Endothelial cell of hepatic sinusoid (primary cell): Measurements from ENCODE around the gene ATXN3.

Experiments
- in situ Hi-C: cut with HindIII; loops from 2 replicates; pipeline ENCODE4 v1.10.0; 2017; ENCODE audit warnings: low sequenced_read_pairs

ATXN3 gene

DNA sequence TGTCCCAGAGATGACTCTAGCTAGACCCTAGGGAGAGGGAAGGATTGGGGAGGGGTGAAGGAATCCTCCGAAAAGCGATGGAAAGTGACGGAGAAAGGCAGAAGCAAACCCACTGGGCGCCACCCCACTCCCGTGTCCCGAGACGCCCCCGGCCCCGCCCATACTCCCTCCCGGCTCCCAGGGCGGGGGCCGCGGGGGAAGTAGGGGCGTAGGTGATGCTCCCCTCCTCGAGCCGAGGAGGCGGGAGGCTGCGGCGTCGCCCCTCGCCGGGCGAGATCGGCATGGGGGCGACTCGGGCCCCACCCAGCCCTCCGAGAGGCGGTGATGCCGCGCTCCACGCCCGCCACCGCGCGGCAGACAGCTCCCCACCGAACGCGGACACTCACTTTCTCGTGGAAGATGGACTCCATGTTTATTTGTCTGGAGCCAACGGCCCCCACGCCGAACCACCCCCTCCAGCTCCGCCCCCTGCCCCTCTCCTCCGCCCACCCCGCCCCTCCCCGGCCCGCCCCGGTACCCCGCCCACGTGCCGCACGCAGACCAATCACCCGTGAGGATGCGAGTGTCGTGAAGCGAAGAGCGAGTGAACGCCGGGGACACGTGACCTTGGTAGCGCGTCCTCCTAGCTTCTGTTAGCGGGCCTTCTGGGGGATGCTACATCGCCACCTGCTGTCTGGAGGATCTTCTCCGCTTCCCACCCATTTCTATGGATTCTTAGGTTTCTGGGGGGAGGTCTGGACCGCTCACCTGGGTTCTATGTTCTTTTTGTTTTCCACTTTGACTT, at the start of gene ATXN3:
Gene ATXN3 (minus strand): TSS at position 440 of the 784 bp plus-strand sequence. CDS start 30 bp downstream, at position 410.
- in situ Hi-C loops: no loop called here

DNA sequence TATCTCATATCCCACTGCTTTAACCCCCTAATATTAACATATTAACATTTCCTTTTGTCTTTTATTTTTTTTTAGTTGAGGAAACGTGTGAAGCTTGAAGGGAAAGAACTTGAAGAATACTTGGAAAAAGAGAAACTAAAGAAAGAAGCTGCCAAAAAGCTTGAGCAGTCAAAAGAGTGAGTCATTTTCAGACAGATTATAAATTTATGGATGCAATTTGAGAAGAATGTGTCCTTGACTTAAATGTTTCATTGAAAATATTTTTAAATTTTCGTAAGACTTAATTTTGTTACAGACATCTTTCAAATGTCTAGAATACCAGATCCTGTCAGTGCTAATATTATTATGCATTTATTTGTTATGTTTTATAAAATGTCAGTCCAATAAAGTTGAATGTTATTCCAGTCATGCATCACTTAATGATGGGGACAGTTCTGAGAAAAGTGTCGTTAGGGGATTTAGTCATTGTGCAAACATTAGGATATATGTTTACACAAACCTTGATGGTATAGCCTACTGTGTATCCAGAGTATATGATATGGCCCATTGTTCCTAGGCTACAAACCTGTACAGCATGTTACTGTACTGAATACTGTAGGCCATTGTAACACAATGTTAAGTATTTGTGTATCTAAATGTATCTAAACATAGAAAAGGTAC, 48.0 kb upstream of the ATXN3 start:
- in situ Hi-C loops: no loop called here

GRCh38 chr14:92153581-92153980, 47.2 kb upstream of the ATXN3 start:
- in situ Hi-C loops: no loop called here

DNA sequence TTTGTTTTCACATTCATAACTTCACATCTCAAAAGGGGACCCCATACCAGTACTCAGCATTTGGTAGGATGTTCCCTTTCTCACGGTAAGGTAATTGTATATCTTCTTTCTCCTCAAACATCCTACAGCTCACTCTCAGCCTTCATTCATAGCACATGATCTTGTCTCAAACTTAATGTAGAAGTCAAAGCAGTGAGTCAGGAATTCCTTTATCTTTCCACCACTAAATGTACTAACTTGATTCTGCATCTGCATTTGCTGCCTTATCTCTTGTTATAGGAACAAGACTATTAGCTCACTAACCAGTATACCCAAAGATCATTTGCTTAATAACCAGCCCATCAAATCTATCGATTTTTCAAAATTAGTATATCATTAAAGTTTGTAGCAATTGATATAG, 38.3 kb upstream of the ATXN3 start:
- in situ Hi-C loops: no loop called here

GRCh38 chr14:92143962-92144361, 37.6 kb upstream of the ATXN3 start:
- in situ Hi-C loops: no loop called here

GRCh38 chr14:92143309-92143708, 36.9 kb upstream of the ATXN3 start:
- in situ Hi-C loops: no loop called here

- in situ Hi-C loops: no loop called here
Observed at GRCh38 chr14:92135269-92135668, 28.9 kb upstream of the ATXN3 start.

GRCh38 chr14:92134456-92134855, 28.1 kb upstream of the ATXN3 start:
- in situ Hi-C loops: no loop called here

DNA sequence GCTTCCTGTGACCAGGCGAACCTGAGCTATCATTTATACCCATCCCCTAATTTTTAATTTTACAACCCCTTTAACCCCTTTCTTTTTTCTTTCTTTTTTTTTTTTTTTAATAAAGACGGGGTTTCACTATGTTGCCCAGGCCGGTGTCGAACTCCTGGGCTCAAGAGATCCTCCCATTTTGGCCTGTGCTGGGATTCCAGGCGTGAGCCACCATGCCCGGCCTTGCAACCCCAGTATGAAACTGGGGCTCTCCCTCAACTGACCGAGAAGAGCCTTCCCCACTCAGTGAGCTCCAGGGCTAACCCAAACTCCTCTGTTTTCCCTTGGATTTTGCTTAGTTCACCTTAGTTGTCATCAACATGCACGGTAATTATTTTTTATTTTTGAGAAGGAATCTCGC, 16.4 kb upstream of the ATXN3 start:
- in situ Hi-C loops: no loop called here

DNA sequence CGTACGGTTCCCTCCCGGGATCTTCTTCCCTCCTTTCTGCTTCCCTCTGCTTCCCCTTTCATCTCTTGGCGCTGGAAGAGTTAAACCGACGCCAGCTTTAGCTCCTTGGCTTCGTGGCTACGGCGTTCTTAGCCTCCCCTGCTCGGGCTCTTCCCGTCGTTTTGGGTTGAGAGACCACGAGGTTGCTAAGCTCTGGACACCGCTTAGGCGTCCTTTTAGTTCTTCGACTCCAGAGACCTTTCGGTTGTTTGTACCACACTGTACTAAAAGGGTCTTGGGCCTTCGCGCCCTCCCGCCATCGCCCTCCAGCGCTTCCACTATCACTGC, 15.9 kb upstream of the ATXN3 start:
- in situ Hi-C loops: no loop called here

DNA sequence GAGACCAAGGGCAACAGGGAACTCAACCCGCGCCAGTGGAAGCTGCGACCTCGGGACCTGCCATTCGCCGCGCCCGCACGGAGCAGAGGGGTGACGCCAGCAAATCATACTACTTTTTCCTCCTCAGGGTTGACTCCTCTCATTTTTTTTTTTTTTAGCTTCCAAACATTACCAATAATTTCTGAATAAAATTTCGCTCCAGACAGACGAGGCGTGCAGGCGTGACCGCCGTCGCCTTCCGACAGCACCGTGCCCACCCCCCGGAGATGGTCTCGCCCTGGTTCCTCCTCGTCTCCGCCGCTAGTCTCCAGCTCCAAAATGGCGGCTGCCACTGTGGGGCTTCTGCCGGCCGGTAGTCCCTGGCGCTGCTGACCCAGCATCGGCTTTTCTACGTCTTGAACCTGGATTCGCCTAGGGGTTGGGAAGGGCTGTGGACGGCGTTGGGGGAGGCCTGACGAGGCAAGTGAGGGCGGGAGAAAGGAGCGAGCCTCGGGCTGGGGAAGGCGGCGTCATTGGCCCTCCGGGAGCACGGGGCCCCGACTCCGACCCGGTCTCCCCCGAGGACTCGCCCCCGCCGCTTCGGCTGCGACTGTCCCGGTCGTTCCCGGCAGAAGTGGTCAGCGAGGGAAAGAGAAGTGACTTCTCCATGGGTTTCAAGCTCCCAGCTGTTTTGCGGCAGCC, 15.4 kb upstream of the ATXN3 start, which contains the start of the genes CPSF2 and NDUFB1:
Gene CPSF2 (plus strand): TSS at position 300 of the 681 bp plus-strand sequence. CDS start 9,016 bp downstream, outside the sequence.
Gene NDUFB1 (minus strand): TSS at position 37 of the 681 bp plus-strand sequence. CDS start 4,069 bp downstream, outside the sequence.
- in situ Hi-C loops: no loop called here

GRCh38 chr14:92121207-92121669, 14.9 kb upstream of the ATXN3 start:
- in situ Hi-C loops: no loop called here

- in situ Hi-C loops: no loop called here
Observed at GRCh38 chr14:92109490-92109889, 3.1 kb upstream of the ATXN3 start.

DNA sequence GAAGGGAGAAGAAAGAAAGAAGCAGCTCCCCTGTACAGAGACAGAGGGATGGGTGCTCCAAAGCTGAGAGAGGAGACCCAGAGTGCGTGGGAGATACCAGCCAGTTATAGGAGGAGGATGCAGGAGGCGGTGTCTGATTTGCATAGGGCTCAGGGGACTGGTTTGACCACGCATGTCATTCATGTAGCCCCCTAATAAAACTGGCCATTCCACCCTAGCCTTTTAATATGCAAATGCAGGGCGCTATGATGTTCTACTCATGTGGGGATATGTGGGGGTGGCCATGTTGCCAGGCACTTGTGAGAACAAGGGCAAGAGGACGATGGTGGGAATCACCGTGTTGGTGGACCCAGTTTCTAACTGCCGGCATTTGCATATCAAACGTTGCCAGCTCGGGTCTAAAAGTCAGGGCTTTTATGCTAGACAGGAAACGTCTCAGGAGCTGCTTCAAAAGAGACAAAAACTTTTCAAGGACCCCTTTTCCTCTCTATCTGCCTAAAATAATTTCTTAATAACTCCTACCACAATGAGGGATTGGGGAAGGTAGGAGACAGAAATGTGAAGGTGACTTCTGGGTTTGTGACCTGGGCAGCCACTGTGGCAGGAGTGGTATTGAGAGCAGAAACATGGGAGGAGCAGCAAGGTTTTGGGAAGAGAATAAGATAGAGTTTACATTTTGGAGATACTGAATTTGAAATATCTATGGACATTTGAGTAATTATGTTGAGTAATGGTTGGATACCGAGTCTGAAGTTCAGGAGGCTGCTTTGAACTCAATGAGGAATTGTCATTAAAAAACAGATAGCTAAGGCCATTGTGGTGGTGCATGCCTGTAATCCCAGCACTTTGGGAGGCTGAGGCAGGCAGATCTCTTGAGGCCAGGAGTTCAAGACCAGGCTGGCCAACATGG, 2.2 kb upstream of the ATXN3 start:
- in situ Hi-C loops: no loop called here

DNA sequence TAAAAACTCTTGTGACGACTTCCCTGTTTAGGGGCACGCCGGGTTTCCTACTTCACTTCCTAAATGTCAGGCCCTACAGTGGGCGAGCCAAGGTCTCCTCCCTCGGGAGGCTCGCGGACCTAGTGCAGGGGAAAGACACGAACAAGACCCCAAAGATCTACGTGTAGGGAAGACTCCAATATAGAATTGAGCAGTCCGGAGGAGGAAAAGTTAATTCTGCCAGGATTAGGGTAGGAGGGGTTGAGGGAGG, 564 bp downstream of the ATXN3 start:
- in situ Hi-C loops: no loop called here

DNA sequence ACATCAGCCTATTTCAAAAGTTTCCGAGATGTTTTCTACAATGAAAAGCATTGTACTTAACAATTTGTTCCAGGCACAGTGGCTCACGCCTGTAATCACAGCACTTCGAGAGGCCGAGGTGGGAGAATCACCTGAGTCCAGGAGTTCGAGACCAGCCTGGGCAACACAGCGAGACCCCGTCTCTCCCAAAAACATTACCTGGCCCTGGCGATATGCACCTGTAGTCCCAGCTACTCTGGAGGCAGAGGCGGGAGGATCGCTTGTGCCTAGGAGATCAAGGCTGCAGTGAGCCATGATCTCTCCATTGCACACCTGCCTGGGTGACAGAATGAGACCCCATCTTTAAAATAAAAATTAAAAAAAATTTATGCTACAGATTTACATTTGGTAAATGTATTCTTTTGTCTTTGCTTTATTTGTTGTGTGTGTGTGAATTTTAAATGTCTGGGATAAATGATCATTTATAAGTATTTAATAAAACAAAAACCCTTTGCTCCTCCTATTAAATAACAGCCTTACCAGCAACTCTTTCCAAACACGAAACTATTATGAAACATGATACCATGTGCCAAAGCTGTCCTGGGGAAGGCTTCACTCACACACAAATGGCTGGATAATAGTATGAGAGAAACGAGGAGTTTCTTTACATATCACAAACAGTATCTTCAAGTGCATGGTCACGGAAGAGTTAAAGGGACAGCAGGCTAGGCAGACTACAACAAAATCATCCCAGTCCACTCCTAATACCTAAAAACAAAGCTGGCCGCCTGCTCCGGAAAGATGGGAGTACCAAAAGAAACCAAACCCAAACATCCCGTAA, 1.1 kb downstream of the ATXN3 start:
- in situ Hi-C loops: no loop called here

DNA sequence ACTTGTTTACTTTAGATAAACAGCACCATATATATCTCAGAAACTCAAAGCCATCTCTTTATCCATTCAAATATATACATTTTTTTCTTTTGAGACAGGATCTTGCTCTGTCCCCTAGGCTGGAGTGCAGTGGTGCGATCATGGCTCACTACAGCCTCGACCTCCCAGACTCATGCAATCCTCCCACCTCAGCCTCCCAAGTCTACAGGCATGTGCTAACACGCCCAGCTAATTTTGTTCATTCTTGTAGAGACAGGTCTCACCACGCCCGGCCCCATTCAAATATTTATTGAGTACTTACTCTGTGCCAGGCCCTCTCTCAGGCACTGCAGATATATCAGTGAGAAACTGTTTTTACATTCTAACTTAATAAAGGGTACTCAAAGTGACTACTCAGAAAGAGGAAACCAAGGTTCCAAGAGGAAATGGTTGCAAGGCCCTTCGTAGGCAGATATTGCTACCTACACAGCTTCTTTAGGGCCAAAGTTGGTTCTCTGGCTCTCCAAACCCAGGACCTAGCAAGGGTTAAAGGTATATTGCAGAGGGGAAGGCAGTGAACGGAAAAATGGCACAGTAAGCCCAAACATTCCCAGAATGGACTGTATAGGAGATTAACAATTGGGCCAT, 2.9 kb downstream of the ATXN3 start:
- in situ Hi-C loops: no loop called here

GRCh38 chr14:92099802-92100201, 6.6 kb downstream of the ATXN3 start:
- in situ Hi-C loops: no loop called here

- in situ Hi-C loops: no loop called here
Observed at GRCh38 chr14:92093320-92093719, 13.1 kb downstream of the ATXN3 start.

DNA sequence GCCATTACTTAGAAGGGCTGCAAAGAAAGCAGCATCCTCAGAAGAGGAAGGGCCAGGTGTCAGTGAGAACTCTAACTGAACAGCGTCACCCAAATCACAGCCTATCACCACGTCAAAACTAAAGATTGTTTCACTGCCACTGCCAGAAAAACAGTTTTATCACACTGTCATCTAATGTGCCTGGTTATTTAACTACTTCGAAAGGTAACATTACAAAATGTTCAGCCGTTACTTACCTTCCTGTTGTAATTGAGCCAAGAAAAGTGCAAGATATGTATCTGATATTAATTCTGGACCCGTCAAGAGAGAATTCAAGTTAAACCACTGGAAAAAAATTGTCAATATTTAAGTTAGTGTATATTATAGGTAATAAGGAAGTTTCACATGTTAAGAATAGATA, 17.9 kb downstream of the ATXN3 start:
- in situ Hi-C loops: no loop called here
